Measurements from ENCODE around the gene B4GALT5. TPM values are rescaled to one million over a fixed set of nuclear protein-coding genes. Genes with fewer than 3 reads are reported as not detected.
A peak's percentile ranks its signal among the peaks of the same experiment; 100 is the strongest.

The B4GALT5 gene
- total RNA-seq, 4 donors from 2014 or later = 13.5 to 59.0 (median 25.0) TPM

GRCh38 chr20:49602345-49603208 is 111.1 kb downstream of the B4GALT5 start:
- intact Hi-C loops (cut with DNase I; ENCODE audit: low total_unique reads) = no loop called here

GRCh38 chr20:49601153-49601924 is 112.3 kb downstream of the B4GALT5 start:
- intact Hi-C loops (cut with DNase I; ENCODE audit: low total_unique reads) = no loop called here
- DNase-seq = no peak
- Histone ChIP-seq H3K9me3 (no peaks in the 10 kb centered on the region), H3K4me3 (no peak overlapping the region), H3K27ac (peak overlapping the region; percentile 16 to 46), H3K36me3 (no peaks in the 10 kb centered on the region), H3K27me3 (no peaks in the 10 kb centered on the region), H3K4me1 (no peaks in the 10 kb centered on the region)
- TF ChIP-seq CTCF (IDR thresholded peaks at IDR 0.05) (no peak), POLR2A (IDR thresholded peaks at IDR 0.05) (no peak)

More at GRCh38 chr20:49602345-49603208, 111.1 kb downstream of the B4GALT5 start:
- TF ChIP-seq POLR2A (IDR thresholded peaks at IDR 0.05) (no peak), CTCF (IDR thresholded peaks at IDR 0.05) (no peak)
- Histone ChIP-seq H3K27me3 (no peaks in the 10 kb centered on the region), H3K4me3 (no peak overlapping the region), H3K4me1 (no peaks in the 10 kb centered on the region), H3K9me3 (no peaks in the 10 kb centered on the region), H3K36me3 (no peaks in the 10 kb centered on the region), H3K27ac (peak overlapping the region; percentile 47 to 53)
- DNase-seq = peak; percentile 60 to 72

GRCh38 chr20:49599746-49600113 is 113.9 kb downstream of the B4GALT5 start:
- Histone ChIP-seq H3K27me3 (no peaks in the 10 kb centered on the region), H3K27ac (peak overlapping the region in 1 of 2 donors; percentile 46), H3K36me3 (no peaks in the 10 kb centered on the region), H3K9me3 (no peaks in the 10 kb centered on the region), H3K4me3 (no peak overlapping the region), H3K4me1 (no peaks in the 10 kb centered on the region)
- intact Hi-C loops (cut with DNase I; ENCODE audit: low total_unique reads) = no loop called here
- no peak for DNase-seq
- TF ChIP-seq POLR2A (IDR thresholded peaks at IDR 0.05) (no peak), CTCF (IDR thresholded peaks at IDR 0.05) (no peak)

- Histone ChIP-seq H3K4me3 (no peak overlapping the region), H3K27ac (no peak overlapping the region), H3K36me3 (no peaks in the 10 kb centered on the region), H3K4me1 (no peaks in the 10 kb centered on the region), H3K27me3 (no peaks in the 10 kb centered on the region), H3K9me3 (no peaks in the 10 kb centered on the region)
- TF ChIP-seq CTCF (IDR thresholded peaks at IDR 0.05) (no peak), POLR2A (IDR thresholded peaks at IDR 0.05) (no peak)
- DNase-seq = no peak
- intact Hi-C loops (cut with DNase I; ENCODE audit: low total_unique reads) = no loop called here
Observed at GRCh38 chr20:49597825-49598395, 115.8 kb downstream of the B4GALT5 start.
